Transverse colon (tissue), 4 donors: ENCODE measurements around the gene PLA2G7. TPM values are rescaled to one million over a fixed set of nuclear protein-coding genes. Genes with fewer than 3 reads are reported as not detected.

ENCODE experiments used
- DNase-seq: peaks from one replicate; pipeline ENCODE4 v3.0.0-alpha.2; 2019
- H3K27ac ChIP-seq, 4 donors: fragments of 200-600 bp; sonication (generic); 2 replicates each; pipeline ENCODE4 v1.5.1; 2016 to 2018; ENCODE audit warnings: inconsistent platforms in 4 of 4
- H3K27me3 ChIP-seq: fragments of 200-600 bp; sonication (generic); 2 replicates; pipeline ENCODE4 v1.5.1; 2017; ENCODE audit warnings: inconsistent platforms
- H3K36me3 ChIP-seq, 4 donors: fragments of 200-600 bp; sonication (generic); 2 replicates each; pipeline ENCODE4 v1.5.1; 2017 to 2019; ENCODE audit warnings: inconsistent platforms in 4 of 4
- H3K4me1 ChIP-seq, 4 donors: fragments of 200-600 bp; sonication (generic); 2 replicates each; pipeline ENCODE4 v1.5.1; 2017 to 2020; ENCODE audit warnings: inconsistent platforms in 4 of 4
- H3K4me3 ChIP-seq, 4 donors: fragments of 200-600 bp; sonication (generic); 1 replicate in 1 of 4; 2 replicates in 3 of 4; pipeline versions ENCODE4 v1.5.1 to v1.6.1; 2017 to 2019; ENCODE audit warnings: inconsistent platforms in 4 of 4
- H3K9me3 ChIP-seq, 2 donors: fragments of 200-600 bp; sonication (generic); 2 replicates each; pipeline ENCODE4 v1.5.1; 2017 to 2019; ENCODE audit warnings: inconsistent platforms in 2 of 2
- EP300 ChIP-seq: sonication (generic); formaldehyde crosslinking; IDR thresholded peaks from one replicate; pipeline ENCODE4 v1.6.1; 2017; ENCODE audit warnings: antibody characterized with exemption, low read depth
- POLR2A ChIP-seq: fragments of 450-650 bp; IDR thresholded peaks from one replicate; pipeline ENCODE4 v1.6.1; 2016; ENCODE audit warnings: antibody characterized with exemption, mild to moderate bottlenecking, moderate library complexity
- POLR2AphosphoS5 ChIP-seq, 3 donors: sonication (generic); formaldehyde crosslinking; IDR thresholded peaks; one replicate each; pipeline ENCODE4 v1.6.1; 2016; ENCODE audit warnings: antibody characterized with exemption in 3 of 3
- WGBS, 2 donors: methylation state at CpG; one replicate each; pipeline ENCODE4 v1.1.5; 2018; ENCODE audit warnings: low coverage in 1 of 2; 5-methylcytosine and 5-hydroxymethylcytosine counted together
- in situ Hi-C, 4 donors: fragments of 200-750 bp; cut with MboI; loops; one replicate each; pipeline versions ENCODE4 v1.15.0 to v1.15.1; 2017; ENCODE audit warnings: low sequenced_read_pairs in 3 of 4, low pct_ligation_motif_present in 1 of 4, low pct_unique_long_range_greater_than_20kb in 1 of 4
- intact Hi-C: fragments of 100-400 bp; cut with DNase I; formaldehyde crosslinking; loops from one replicate; pipeline ENCODE4 v1.15.1; 2023; ENCODE audit warnings: low total_unique reads
- total RNA-seq, 4 donors: library from RNA; depleted of rRNA; stranded (reverse); fragments of >200 nt; gene quantifications; one replicate each; pipeline ENCODE4 v1.1.0, GENCODE V29; 2016
- TF ChIP-seq, protein P1 (sequence below), 5 experiments: fragments of 200-600 bp in 3 of 5; fragments of 450-650 bp in 2 of 5; sonication (generic) in 3 of 5; IDR thresholded peaks; 1 replicate in 2 of 5; 2 replicates in 3 of 5; pipeline ENCODE4 v1.5.1; 2016 to 2017; ENCODE audit warnings: antibody characterized with exemption in 5 of 5, inconsistent platforms in 3 of 5, mild to moderate bottlenecking in 2 of 5, moderate library complexity in 1 of 5

The PLA2G7 gene
- total RNA-seq, 4 donors from 2014 or later, result 0.14 to 3.0 (median 1.4) TPM; not detected in 1

DNA sequence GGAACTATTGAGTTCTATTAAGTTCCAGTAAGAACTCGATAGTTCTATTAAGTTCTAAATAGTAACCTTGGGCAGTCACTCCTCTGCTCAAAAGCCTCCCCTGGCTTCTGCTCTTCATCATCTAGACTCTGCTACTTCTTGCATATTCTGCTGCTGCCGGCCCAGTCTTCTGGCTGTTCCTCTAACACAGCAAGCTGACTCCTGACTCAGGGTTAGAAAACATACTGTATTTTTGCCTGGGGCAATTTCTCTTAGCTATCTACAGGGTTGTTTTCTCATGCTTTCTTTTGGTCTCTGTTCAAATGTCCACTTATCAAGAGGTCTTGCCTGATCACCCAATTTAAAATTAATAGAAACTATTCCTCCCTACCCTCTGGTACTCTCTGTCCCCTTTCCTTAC, 67.8 kb downstream of the PLA2G7 start:
- intact Hi-C loops (no loop called here), in situ Hi-C loops (no loop called here)
- Histone ChIP-seq H3K9me3 (no peaks in the 10 kb centered on the region), H3K4me1 (no peaks in the 10 kb centered on the region), H3K36me3 (no peaks in the 10 kb centered on the region), H3K27me3 (no peaks in the 10 kb centered on the region), H3K27ac (no peak overlapping the region), H3K4me3 (no peak overlapping the region)
- WGBS, 2 donors, result 93% methylated on average over 2 of the region's 2 CpGs; no CpG with 5 or more reads in 1 of the 2 donors
- DNase-seq, result no peak
- TF ChIP-seq POLR2AphosphoS5 (IDR thresholded peaks at IDR 0.05) (no peak), POLR2A (no peak), EP300 (no peak)
- TF ChIP-seq, protein P1, sequence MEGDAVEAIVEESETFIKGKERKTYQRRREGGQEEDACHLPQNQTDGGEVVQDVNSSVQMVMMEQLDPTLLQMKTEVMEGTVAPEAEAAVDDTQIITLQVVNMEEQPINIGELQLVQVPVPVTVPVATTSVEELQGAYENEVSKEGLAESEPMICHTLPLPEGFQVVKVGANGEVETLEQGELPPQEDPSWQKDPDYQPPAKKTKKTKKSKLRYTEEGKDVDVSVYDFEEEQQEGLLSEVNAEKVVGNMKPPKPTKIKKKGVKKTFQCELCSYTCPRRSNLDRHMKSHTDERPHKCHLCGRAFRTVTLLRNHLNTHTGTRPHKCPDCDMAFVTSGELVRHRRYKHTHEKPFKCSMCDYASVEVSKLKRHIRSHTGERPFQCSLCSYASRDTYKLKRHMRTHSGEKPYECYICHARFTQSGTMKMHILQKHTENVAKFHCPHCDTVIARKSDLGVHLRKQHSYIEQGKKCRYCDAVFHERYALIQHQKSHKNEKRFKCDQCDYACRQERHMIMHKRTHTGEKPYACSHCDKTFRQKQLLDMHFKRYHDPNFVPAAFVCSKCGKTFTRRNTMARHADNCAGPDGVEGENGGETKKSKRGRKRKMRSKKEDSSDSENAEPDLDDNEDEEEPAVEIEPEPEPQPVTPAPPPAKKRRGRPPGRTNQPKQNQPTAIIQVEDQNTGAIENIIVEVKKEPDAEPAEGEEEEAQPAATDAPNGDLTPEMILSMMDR (IDR thresholded peaks at IDR 0.05), result no peak

DNA sequence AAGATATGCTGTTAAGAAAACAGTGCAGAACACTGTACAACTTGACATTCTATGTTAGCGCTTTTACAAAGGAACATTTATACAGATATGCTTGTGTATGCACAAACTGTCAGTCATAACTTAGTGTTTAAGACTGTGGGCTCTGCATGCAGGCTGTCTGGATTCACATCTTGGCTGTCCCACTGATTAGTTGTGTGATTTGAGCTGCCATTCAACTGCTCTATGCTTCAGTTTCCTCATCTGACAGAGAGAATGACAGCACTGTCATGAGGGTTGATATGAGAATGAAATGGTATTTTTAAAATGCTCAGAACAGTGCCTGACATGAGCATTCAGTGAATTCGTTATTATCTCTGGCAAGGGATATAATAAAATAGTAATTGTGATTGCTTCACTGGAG, 73.7 kb downstream of the PLA2G7 start:
- no peaks in the 10 kb centered on the region for H3K4me1 ChIP-seq
- H3K36me3 ChIP-seq, result no peaks in the 10 kb centered on the region
- no peak for TF ChIP-seq EP300
- TF ChIP-seq, protein P1 (IDR thresholded peaks at IDR 0.05), result no peak
- no peak for TF ChIP-seq POLR2AphosphoS5 (IDR thresholded peaks at IDR 0.05)
- TF ChIP-seq POLR2A, result no peak
- WGBS, 2 donors, result 72 to 81% methylated on average over 2 of the region's 2 CpGs
- H3K9me3 ChIP-seq, result no peaks in the 10 kb centered on the region
- no peak overlapping the region for H3K4me3 ChIP-seq
- intact Hi-C loops, result no loop called here
- no peak for DNase-seq
- in situ Hi-C loops, result no loop called here
- H3K27ac ChIP-seq, result no peak overlapping the region
- no peaks in the 10 kb centered on the region for H3K27me3 ChIP-seq

- Histone ChIP-seq H3K9me3 (no peaks in the 10 kb centered on the region), H3K4me1 (peaks cover 0 to 14% (median 7%) of the 10 kb centered on the region in 4 donors), H3K27ac (no peak overlapping the region), H3K36me3 (no peaks in the 10 kb centered on the region), H3K4me3 (no peak overlapping the region), H3K27me3 (no peaks in the 10 kb centered on the region)
- TF ChIP-seq, protein P1 (IDR thresholded peaks at IDR 0.05), result no peak
- TF ChIP-seq EP300, result no peak
- intact Hi-C loops (no loop called here), in situ Hi-C loops (no loop called here)
- no peak for DNase-seq
These were observed 77.5 kb downstream of the PLA2G7 start for GRCh38 chr6:46657642-46658041.

GRCh38 chr6:46655803-46656202, 79.4 kb downstream of the PLA2G7 start:
- peaks cover 0 to 22% (median 12%) of the 10 kb centered on the region in 4 donors for H3K4me1 ChIP-seq
- H3K27me3 ChIP-seq, result no peaks in the 10 kb centered on the region
- H3K27ac ChIP-seq, result no peak overlapping the region
- TF ChIP-seq, protein P1 (IDR thresholded peaks at IDR 0.05), result peak in 2 of 5 experiments; percentile 3 to 7
- no peak for TF ChIP-seq POLR2A
- no peak for TF ChIP-seq POLR2AphosphoS5 (IDR thresholded peaks at IDR 0.05)
- TF ChIP-seq EP300, result no peak
- intact Hi-C loops (no loop called here), in situ Hi-C loops (no loop called here)
- no peaks in the 10 kb centered on the region for H3K9me3 ChIP-seq
- no peaks in the 10 kb centered on the region for H3K36me3 ChIP-seq
- no peak for DNase-seq
- H3K4me3 ChIP-seq, result no peak overlapping the region
- WGBS, 2 donors, result 81% methylated on average over 6 of the region's 6 CpGs; no CpG with 5 or more reads in 1 of the 2 donors

Other genes with a start within 250 kb of the PLA2G7 start
- gene RCAN2, start 243.9 kb downstream of the PLA2G7 start, total RNA-seq, result 1 to 10 TPM; 1.9 to 9.5 (median 7.5) TPM
- 10 to 100 TPM in 1 of 4 donors, 1 to 10 TPM in 2, not detected in 1; 1.6 to 10.2 (median 2.3) TPM for gene CYP39A1, start 82.6 kb downstream of the PLA2G7 start, total RNA-seq
- gene SLC25A27, start 82.4 kb downstream of the PLA2G7 start, total RNA-seq, result 10 to 100 TPM in 3 of 4 donors, 1 to 10 TPM in 1; 8.7 to 27.5 (median 19.0) TPM
- gene TDRD6, start 47.5 kb downstream of the PLA2G7 start, total RNA-seq, result under 1 TPM in 3 of 4 donors, not detected in 1; 0.20 to 0.48 (median 0.41) TPM
- not detected for gene ANKRD66, start 11.6 kb upstream of the PLA2G7 start, total RNA-seq
- 100 to 1,000 TPM in 3 of 4 donors, 10 to 100 TPM in 1; 31.2 to 601 (median 223) TPM for gene MEP1A, start 58.0 kb upstream of the PLA2G7 start, total RNA-seq
- gene ADGRF5, start 186.6 kb upstream of the PLA2G7 start, total RNA-seq, result 1 to 10 TPM; 1.5 to 4.1 (median 2.5) TPM